Measurements from ENCODE around the gene PXDN.
"Not testable (repeated sequence)": the region's sequence is repeated elsewhere in the genome, so short reads cannot be mapped to it uniquely, and the experiment has no call there.

Gene PXDN

GRCh38 chr2:1621976-1622375, 122.3 kb downstream of the PXDN start:
- H3K4me1 ChIP-seq (ENCODE audit: control insufficient read depth in 1 of 2, insufficient read depth in 2 of 2, low read length in 2 of 2); H3K27me3 ChIP-seq (ENCODE audit: low read depth, low read length): not testable (repeated sequence)

GRCh38 chr2:1621501-1621900, 122.8 kb downstream of the PXDN start:
- H3K36me3 ChIP-seq (ENCODE audit: control insufficient read depth in 1 of 2, insufficient read depth in 2 of 2, low read length in 2 of 2), result no peaks in the 10 kb centered on the region
- no peaks in the 10 kb centered on the region for H3K27me3 ChIP-seq (ENCODE audit: low read depth, low read length)
- no peak overlapping the region for H3K27ac ChIP-seq (ENCODE audit: low read length)
- H3K4me1 ChIP-seq (ENCODE audit: control insufficient read depth in 1 of 2, insufficient read depth in 2 of 2, low read length in 2 of 2), result peaks cover 0 to 8% of the 10 kb centered on the region in 2 donors
- H3K4me3 ChIP-seq (ENCODE audit: low read depth in 1 of 2, low read length in 2 of 2), result no peak overlapping the region
- no peaks in the 10 kb centered on the region for H3K9me3 ChIP-seq (ENCODE audit: control insufficient read depth in 1 of 2, low read length in 2 of 2)

More at GRCh38 chr2:1621976-1622375, 122.3 kb downstream of the PXDN start:
- not testable (repeated sequence) for H3K9me3 ChIP-seq (ENCODE audit: control insufficient read depth in 1 of 2, low read length in 2 of 2); H3K4me3 ChIP-seq (ENCODE audit: low read depth in 1 of 2, low read length in 2 of 2); H3K36me3 ChIP-seq (ENCODE audit: control insufficient read depth in 1 of 2, insufficient read depth in 2 of 2, low read length in 2 of 2); H3K27ac ChIP-seq (ENCODE audit: low read length)

GRCh38 chr2:1621041-1621440, 123.3 kb downstream of the PXDN start:
- H3K27me3 ChIP-seq (ENCODE audit: low read depth, low read length), result no peaks in the 10 kb centered on the region
- H3K27ac ChIP-seq (ENCODE audit: low read length), result no peak overlapping the region
- no peaks in the 10 kb centered on the region for H3K36me3 ChIP-seq (ENCODE audit: control insufficient read depth in 1 of 2, insufficient read depth in 2 of 2, low read length in 2 of 2)
- H3K9me3 ChIP-seq (ENCODE audit: control insufficient read depth in 1 of 2, low read length in 2 of 2), result no peaks in the 10 kb centered on the region
- no peak overlapping the region for H3K4me3 ChIP-seq (ENCODE audit: low read depth in 1 of 2, low read length in 2 of 2)
- peaks cover 0 to 6% of the 10 kb centered on the region in 2 donors for H3K4me1 ChIP-seq (ENCODE audit: control insufficient read depth in 1 of 2, insufficient read depth in 2 of 2, low read length in 2 of 2)

GRCh38 chr2:1620081-1620480, 124.2 kb downstream of the PXDN start:
- Histone ChIP-seq H3K27ac (ENCODE audit: low read length) (no peak overlapping the region), H3K27me3 (ENCODE audit: low read depth, low read length) (no peaks in the 10 kb centered on the region), H3K36me3 (ENCODE audit: control insufficient read depth in 1 of 2, insufficient read depth in 2 of 2, low read length in 2 of 2) (no peaks in the 10 kb centered on the region), H3K4me3 (ENCODE audit: low read depth in 1 of 2, low read length in 2 of 2) (no peak overlapping the region), H3K4me1 (ENCODE audit: control insufficient read depth in 1 of 2, insufficient read depth in 2 of 2, low read length in 2 of 2) (no peaks in the 10 kb centered on the region), H3K9me3 (ENCODE audit: control insufficient read depth in 1 of 2, low read length in 2 of 2) (no peaks in the 10 kb centered on the region)

- Histone ChIP-seq H3K4me3 (ENCODE audit: low read depth in 1 of 2, low read length in 2 of 2) (no peak overlapping the region), H3K9me3 (ENCODE audit: control insufficient read depth in 1 of 2, low read length in 2 of 2) (no peaks in the 10 kb centered on the region), H3K4me1 (ENCODE audit: control insufficient read depth in 1 of 2, insufficient read depth in 2 of 2, low read length in 2 of 2) (no peaks in the 10 kb centered on the region), H3K36me3 (ENCODE audit: control insufficient read depth in 1 of 2, insufficient read depth in 2 of 2, low read length in 2 of 2) (no peaks in the 10 kb centered on the region), H3K27me3 (ENCODE audit: low read depth, low read length) (no peaks in the 10 kb centered on the region), H3K27ac (ENCODE audit: low read length) (no peak overlapping the region)
These were observed 124.8 kb downstream of the PXDN start for GRCh38 chr2:1619556-1619955.

GRCh38 chr2:1618974-1619373, 125.3 kb downstream of the PXDN start:
- no peaks in the 10 kb centered on the region for H3K27me3 ChIP-seq (ENCODE audit: low read depth, low read length)
- no peaks in the 10 kb centered on the region for H3K36me3 ChIP-seq (ENCODE audit: control insufficient read depth in 1 of 2, insufficient read depth in 2 of 2, low read length in 2 of 2)
- no peak overlapping the region for H3K27ac ChIP-seq (ENCODE audit: low read length)
- no peak overlapping the region for H3K4me3 ChIP-seq (ENCODE audit: low read depth in 1 of 2, low read length in 2 of 2)
- no peaks in the 10 kb centered on the region for H3K9me3 ChIP-seq (ENCODE audit: control insufficient read depth in 1 of 2, low read length in 2 of 2)
- no peaks in the 10 kb centered on the region for H3K4me1 ChIP-seq (ENCODE audit: control insufficient read depth in 1 of 2, insufficient read depth in 2 of 2, low read length in 2 of 2)

GRCh38 chr2:1618191-1618961, 125.9 kb downstream of the PXDN start:
- H3K27ac ChIP-seq (ENCODE audit: low read length), result no peak overlapping the region
- H3K4me3 ChIP-seq (ENCODE audit: low read depth in 1 of 2, low read length in 2 of 2), result no peak overlapping the region
- no peaks in the 10 kb centered on the region for H3K9me3 ChIP-seq (ENCODE audit: control insufficient read depth in 1 of 2, low read length in 2 of 2)
- H3K4me1 ChIP-seq (ENCODE audit: control insufficient read depth in 1 of 2, insufficient read depth in 2 of 2, low read length in 2 of 2), result no peaks in the 10 kb centered on the region
- H3K27me3 ChIP-seq (ENCODE audit: low read depth, low read length), result no peaks in the 10 kb centered on the region
- no peaks in the 10 kb centered on the region for H3K36me3 ChIP-seq (ENCODE audit: control insufficient read depth in 1 of 2, insufficient read depth in 2 of 2, low read length in 2 of 2)

GRCh38 chr2:1617425-1618021, 126.8 kb downstream of the PXDN start:
- Histone ChIP-seq H3K27ac (ENCODE audit: low read length) (no peak overlapping the region), H3K4me1 (ENCODE audit: control insufficient read depth in 1 of 2, insufficient read depth in 2 of 2, low read length in 2 of 2) (no peaks in the 10 kb centered on the region), H3K9me3 (ENCODE audit: control insufficient read depth in 1 of 2, low read length in 2 of 2) (no peaks in the 10 kb centered on the region), H3K36me3 (ENCODE audit: control insufficient read depth in 1 of 2, insufficient read depth in 2 of 2, low read length in 2 of 2) (no peaks in the 10 kb centered on the region), H3K4me3 (ENCODE audit: low read depth in 1 of 2, low read length in 2 of 2) (no peak overlapping the region), H3K27me3 (ENCODE audit: low read depth, low read length) (no peaks in the 10 kb centered on the region)

GRCh38 chr2:1614564-1614963, 129.8 kb downstream of the PXDN start:
- H3K4me1 ChIP-seq (ENCODE audit: control insufficient read depth in 1 of 2, insufficient read depth in 2 of 2, low read length in 2 of 2), result no peaks in the 10 kb centered on the region
- no peaks in the 10 kb centered on the region for H3K9me3 ChIP-seq (ENCODE audit: control insufficient read depth in 1 of 2, low read length in 2 of 2)
- no peak overlapping the region for H3K4me3 ChIP-seq (ENCODE audit: low read depth in 1 of 2, low read length in 2 of 2)
- H3K27me3 ChIP-seq (ENCODE audit: low read depth, low read length), result no peaks in the 10 kb centered on the region
- no peaks in the 10 kb centered on the region for H3K36me3 ChIP-seq (ENCODE audit: control insufficient read depth in 1 of 2, insufficient read depth in 2 of 2, low read length in 2 of 2)
- no peak overlapping the region for H3K27ac ChIP-seq (ENCODE audit: low read length)

- Histone ChIP-seq H3K4me3 (ENCODE audit: low read depth in 1 of 2, low read length in 2 of 2) (no peak overlapping the region), H3K4me1 (ENCODE audit: control insufficient read depth in 1 of 2, insufficient read depth in 2 of 2, low read length in 2 of 2) (no peaks in the 10 kb centered on the region), H3K9me3 (ENCODE audit: control insufficient read depth in 1 of 2, low read length in 2 of 2) (no peaks in the 10 kb centered on the region), H3K27me3 (ENCODE audit: low read depth, low read length) (no peaks in the 10 kb centered on the region), H3K27ac (ENCODE audit: low read length) (no peak overlapping the region), H3K36me3 (ENCODE audit: control insufficient read depth in 1 of 2, insufficient read depth in 2 of 2, low read length in 2 of 2) (no peaks in the 10 kb centered on the region)
These were observed 130.5 kb downstream of the PXDN start for GRCh38 chr2:1613731-1614354.

- Histone ChIP-seq H3K27ac (ENCODE audit: low read length) (no peak overlapping the region), H3K36me3 (ENCODE audit: control insufficient read depth in 1 of 2, insufficient read depth in 2 of 2, low read length in 2 of 2) (no peaks in the 10 kb centered on the region), H3K4me1 (ENCODE audit: control insufficient read depth in 1 of 2, insufficient read depth in 2 of 2, low read length in 2 of 2) (no peaks in the 10 kb centered on the region), H3K27me3 (ENCODE audit: low read depth, low read length) (no peaks in the 10 kb centered on the region), H3K9me3 (ENCODE audit: control insufficient read depth in 1 of 2, low read length in 2 of 2) (no peaks in the 10 kb centered on the region), H3K4me3 (ENCODE audit: low read depth in 1 of 2, low read length in 2 of 2) (no peak overlapping the region)
These were observed 131.3 kb downstream of the PXDN start for GRCh38 chr2:1613078-1613445.
